CD14-positive monocyte (primary cell): ENCODE results near the gene BMPR1B. TPM values are rescaled to one million over a fixed set of nuclear protein-coding genes. Genes with fewer than 3 reads are reported as not detected.

Source experiments
- DNase-seq, 3 donors: peaks; one replicate each; pipeline ENCODE4 v3.0.0-alpha.2; 2011 to 2022
- H2AFZ ChIP-seq: 2 replicates; pipeline ENCODE4 v1.6.0; 2012; ENCODE audit warnings: mild to moderate bottlenecking, low read depth, low read length, inconsistent platforms; ENCODE audit not compliant: insufficient read depth, poor library complexity, severe bottlenecking
- H3K27ac ChIP-seq, 2 donors: 1 replicate in 1 of 2; 2 replicates in 1 of 2; pipeline ENCODE4 v1.5.1; 2012 to 2013; ENCODE audit warnings: low read length in 2 of 2, control low read depth in 1 of 2, inconsistent platforms in 1 of 2, low read depth in 1 of 2, mild to moderate bottlenecking in 1 of 2
- H3K27me3 ChIP-seq, 2 donors: one replicate each; pipeline versions ENCODE4 v1.6.0 to v1.6.1; 2011 to 2013; ENCODE audit warnings: low read length in 2 of 2; ENCODE audit not compliant: control insufficient read depth in 2 of 2, insufficient read depth in 2 of 2
- H3K36me3 ChIP-seq, 2 donors: replicated peaks in 1 of 2; 1 replicate in 1 of 2; 2 replicates in 1 of 2; pipeline versions ENCODE4 v1.5.1 to v1.6.1; 2012 to 2013; ENCODE audit warnings: low read length in 2 of 2, control low read depth in 1 of 2, inconsistent platforms in 1 of 2, mild to moderate bottlenecking in 1 of 2; ENCODE audit not compliant: insufficient read depth in 2 of 2, control insufficient read depth in 1 of 2
- H3K4me1 ChIP-seq, 2 donors: 1 replicate in 1 of 2; 2 replicates in 1 of 2; pipeline versions ENCODE4 v1.5.1 to v1.6.1; 2012 to 2013; ENCODE audit warnings: low read length in 2 of 2, control low read depth in 1 of 2, inconsistent platforms in 1 of 2, mild to moderate bottlenecking in 1 of 2, moderate library complexity in 1 of 2; ENCODE audit not compliant: insufficient read depth in 2 of 2, control insufficient read depth in 1 of 2
- H3K4me2 ChIP-seq: replicated peaks from 2 replicates; pipeline ENCODE3; 2012; ENCODE audit warnings: low read length, moderate library complexity, mild to moderate bottlenecking; ENCODE audit not compliant: poor library complexity, severe bottlenecking; ENCODE audit errors: extremely low read depth
- H3K4me3 ChIP-seq, 3 experiments: fragments of 200-600 bp in 1 of 3; sonication (generic) in 1 of 3; replicated peaks in 1 of 3; 1 replicate in 2 of 3; 2 replicates in 1 of 3; pipeline ENCODE4 v1.5.1; 2011 to 2013; ENCODE audit warnings: low read length in 3 of 3, mild to moderate bottlenecking in 3 of 3, control low read depth in 2 of 3, low read depth in 2 of 3, inconsistent platforms in 1 of 3, moderate library complexity in 1 of 3
- H3K79me2 ChIP-seq: 2 replicates; pipeline ENCODE4 v1.6.0; 2012; ENCODE audit warnings: mild to moderate bottlenecking, control low read depth, inconsistent platforms, low read length, moderate library complexity; ENCODE audit not compliant: insufficient read depth
- H3K9ac ChIP-seq: 2 replicates; pipeline ENCODE4 v1.6.0; 2017; ENCODE audit warnings: low read length, mild to moderate bottlenecking; ENCODE audit not compliant: insufficient read depth, poor library complexity, severe bottlenecking
- H3K9me3 ChIP-seq, 2 donors: replicated peaks in 1 of 2; 1 replicate in 1 of 2; 2 replicates in 1 of 2; pipeline versions ENCODE4 v1.5.1 to v1.6.1; 2012 to 2013; ENCODE audit warnings: low read length in 2 of 2, control low read depth in 1 of 2; ENCODE audit not compliant: control insufficient read depth in 1 of 2, insufficient read depth in 1 of 2
- H4K20me1 ChIP-seq: 2 replicates; pipeline ENCODE4 v1.6.0; 2012; ENCODE audit warnings: mild to moderate bottlenecking, low read length, control low read depth, moderate library complexity; ENCODE audit not compliant: insufficient read depth
- H3K27ac Mint-ChIP-seq, 7 donors: one replicate each; pipeline ENCODE4 v1.8.0; 2020; ENCODE audit warnings: mild to moderate bottlenecking in 7 of 7, mixed read lengths in 7 of 7, moderate library complexity in 6 of 7, inconsistent platforms in 2 of 7
- H3K27me3 Mint-ChIP-seq, 3 donors: one replicate each; pipeline ENCODE4 v1.8.0; 2021 to 2022; ENCODE audit warnings: low read depth in 3 of 3, mild to moderate bottlenecking in 3 of 3, mixed read lengths in 3 of 3, moderate library complexity in 3 of 3, inconsistent platforms in 1 of 3
- H3K36me3 Mint-ChIP-seq, 2 donors: one replicate each; pipeline ENCODE4 v1.8.0; 2020; ENCODE audit warnings: mixed read lengths in 2 of 2, inconsistent platforms in 1 of 2, mild to moderate bottlenecking in 1 of 2
- H3K4me1 Mint-ChIP-seq: one replicate; pipeline ENCODE4 v1.8.0; 2020; ENCODE audit warnings: mild to moderate bottlenecking, mixed read lengths
- H3K4me3 Mint-ChIP-seq, 2 donors: one replicate each; pipeline ENCODE4 v1.8.0; 2020; ENCODE audit warnings: mild to moderate bottlenecking in 2 of 2, mixed read lengths in 2 of 2, moderate library complexity in 1 of 2
- H3K9me3 Mint-ChIP-seq, 7 donors: one replicate each; pipeline ENCODE4 v1.8.0; 2020 to 2022; ENCODE audit warnings: mixed read lengths in 7 of 7, mild to moderate bottlenecking in 6 of 7, moderate library complexity in 6 of 7, inconsistent platforms in 2 of 7
- WGBS: methylation state at CpG from one replicate; pipeline ENCODE4 v1.1.5; 2013; ENCODE audit warnings: missing lambda C conversion rate; ENCODE audit not compliant: insufficient coverage; 5-methylcytosine and 5-hydroxymethylcytosine counted together
- intact Hi-C, 2 donors: fragments of 100-400 bp; cut with micrococcal nuclease; formaldehyde crosslinking; loops; one replicate each; pipeline versions ENCODE4 v1.15.0 to v1.15.1; 2023
- polyA plus RNA-seq, 3 donors: library from polyadenylated mRNA; depleted of rRNA in 1 of 3; unstranded in 2 of 3; stranded (reverse) in 1 of 3; fragments of 300-500 nt in 2 of 3; fragments of >200 nt in 1 of 3; fragmentation: Illumina TruSeq in 2 of 3; gene quantifications; 1 replicate in 2 of 3; 2 replicates in 1 of 3; pipeline ENCODE4 v1.2.3, GENCODE V29; 2012 to 2021
- TF ChIP-seq, protein P1 (sequence below): fragments of 200-600 bp; IDR thresholded peaks from one replicate; pipeline ENCODE4 v1.8.0; 2022; ENCODE audit warnings: antibody characterized with exemption, mild to moderate bottlenecking

Gene BMPR1B
- polyA plus RNA-seq, 3 donors: not detected

DNA sequence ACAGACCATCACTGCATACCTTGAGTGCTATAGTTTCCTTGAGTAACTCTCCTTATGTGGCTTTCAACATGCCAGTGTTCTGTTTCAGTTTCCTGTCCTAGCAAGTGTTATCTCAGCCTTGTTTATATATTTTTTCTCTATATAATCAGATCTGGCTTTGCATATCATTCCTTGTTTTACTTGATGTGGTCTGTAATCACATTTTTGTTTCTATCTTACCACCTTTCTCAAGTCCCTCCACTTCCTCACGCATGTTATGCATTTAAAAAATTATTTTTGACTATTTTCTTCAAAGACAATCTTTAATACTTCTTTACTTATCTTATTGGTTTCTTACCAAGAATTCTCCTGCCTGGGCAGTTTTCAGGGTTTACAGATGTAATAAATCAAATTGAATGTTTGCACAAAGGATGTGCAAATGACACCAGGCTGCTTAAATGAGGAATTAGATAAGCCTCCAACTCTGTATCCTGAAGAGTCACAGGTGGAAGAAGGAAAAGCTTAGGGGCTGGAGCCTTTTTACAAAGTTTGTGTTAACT, 351.2 kb downstream of the BMPR1B start:
- Histone ChIP-seq H3K27ac (no peak overlapping the region), H3K4me1 (no peaks in the 10 kb centered on the region), H4K20me1 (no peaks in the 10 kb centered on the region), H3K9ac (no peak overlapping the region), H3K79me2 (no peaks in the 10 kb centered on the region), H3K27me3 (no peaks in the 10 kb centered on the region), H3K36me3 (no peaks in the 10 kb centered on the region), H3K4me2 (no peak overlapping the region), H3K9me3 (no peaks in the 10 kb centered on the region), H2AFZ (no peak overlapping the region), H3K4me3 (no peak overlapping the region)
- intact Hi-C loops: no loop called here
- DNase-seq: no peak
- no peaks in the 10 kb centered on the region for H3K36me3 Mint-ChIP-seq
- H3K4me1 Mint-ChIP-seq: no peaks in the 10 kb centered on the region
- no CpG with 5 or more reads among the region's 1 CpG for WGBS
- H3K9me3 Mint-ChIP-seq: no peaks in the 10 kb centered on the region
- no peak overlapping the region for H3K4me3 Mint-ChIP-seq
- no peak overlapping the region for H3K27ac Mint-ChIP-seq
- H3K27me3 Mint-ChIP-seq: no peaks in the 10 kb centered on the region
- TF ChIP-seq, protein P1, sequence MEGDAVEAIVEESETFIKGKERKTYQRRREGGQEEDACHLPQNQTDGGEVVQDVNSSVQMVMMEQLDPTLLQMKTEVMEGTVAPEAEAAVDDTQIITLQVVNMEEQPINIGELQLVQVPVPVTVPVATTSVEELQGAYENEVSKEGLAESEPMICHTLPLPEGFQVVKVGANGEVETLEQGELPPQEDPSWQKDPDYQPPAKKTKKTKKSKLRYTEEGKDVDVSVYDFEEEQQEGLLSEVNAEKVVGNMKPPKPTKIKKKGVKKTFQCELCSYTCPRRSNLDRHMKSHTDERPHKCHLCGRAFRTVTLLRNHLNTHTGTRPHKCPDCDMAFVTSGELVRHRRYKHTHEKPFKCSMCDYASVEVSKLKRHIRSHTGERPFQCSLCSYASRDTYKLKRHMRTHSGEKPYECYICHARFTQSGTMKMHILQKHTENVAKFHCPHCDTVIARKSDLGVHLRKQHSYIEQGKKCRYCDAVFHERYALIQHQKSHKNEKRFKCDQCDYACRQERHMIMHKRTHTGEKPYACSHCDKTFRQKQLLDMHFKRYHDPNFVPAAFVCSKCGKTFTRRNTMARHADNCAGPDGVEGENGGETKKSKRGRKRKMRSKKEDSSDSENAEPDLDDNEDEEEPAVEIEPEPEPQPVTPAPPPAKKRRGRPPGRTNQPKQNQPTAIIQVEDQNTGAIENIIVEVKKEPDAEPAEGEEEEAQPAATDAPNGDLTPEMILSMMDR: no peak

DNA sequence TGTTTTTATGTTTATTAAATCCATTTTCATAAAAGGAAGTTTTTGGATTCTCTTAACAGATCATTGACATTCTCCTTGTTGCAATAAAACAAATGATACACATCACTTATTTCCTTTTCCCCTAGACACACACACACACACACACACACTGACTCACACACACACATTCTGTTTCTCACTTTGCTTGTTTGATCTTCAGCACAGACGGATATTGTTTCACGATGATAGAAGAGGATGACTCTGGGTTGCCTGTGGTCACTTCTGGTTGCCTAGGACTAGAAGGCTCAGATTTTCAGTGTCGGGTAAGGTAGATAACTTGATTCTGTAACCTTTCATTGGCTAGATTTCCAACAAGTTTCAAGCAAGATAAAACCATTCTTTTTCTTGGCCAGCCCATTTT, 356.8 kb downstream of the BMPR1B start:
- H3K27me3 ChIP-seq: no peaks in the 10 kb centered on the region
- H3K4me3 ChIP-seq: no peak overlapping the region
- H2AFZ ChIP-seq: no peak overlapping the region
- H3K4me3 Mint-ChIP-seq: no peak overlapping the region
- H3K9me3 Mint-ChIP-seq: peaks cover 0 to 3% (median 0%) of the 10 kb centered on the region in 7 donors
- no peaks in the 10 kb centered on the region for H3K36me3 ChIP-seq
- TF ChIP-seq, protein P1: no peak
- H3K4me1 ChIP-seq: no peaks in the 10 kb centered on the region
- no peak overlapping the region for H3K4me2 ChIP-seq
- intact Hi-C loops: no loop called here
- no peak overlapping the region for H3K9ac ChIP-seq
- H3K79me2 ChIP-seq: no peaks in the 10 kb centered on the region
- no peaks in the 10 kb centered on the region for H3K4me1 Mint-ChIP-seq
- no peaks in the 10 kb centered on the region for H3K9me3 ChIP-seq
- H3K36me3 Mint-ChIP-seq: no peaks in the 10 kb centered on the region
- H4K20me1 ChIP-seq: no peaks in the 10 kb centered on the region
- H3K27ac ChIP-seq: no peak overlapping the region
- H3K27ac Mint-ChIP-seq: no peak overlapping the region
- H3K27me3 Mint-ChIP-seq: no peaks in the 10 kb centered on the region
- no peak for DNase-seq
- no CpG with 5 or more reads among the region's 3 CpGs for WGBS
